Measurements from ENCODE around the gene ARHGAP1.

The ARHGAP1 gene

GRCh38 chr11:46698597-46698996 lies 1.8 kb downstream of the ARHGAP1 start:
- Histone ChIP-seq H3K9me3 (no peaks in the 10 kb centered on the region), H3K4me1 (no peaks in the 10 kb centered on the region; the same call in 1 of the 2 replicates), H3K4me3 (ENCODE audit: low read depth, low read length) (no peak overlapping the region), H3K36me3 (no peaks in the 10 kb centered on the region; the same call in none of the 2 replicates), H3K27me3 (no peaks in the 10 kb centered on the region)
- DNase-seq, result no peak
- TF ChIP-seq, protein P1, sequence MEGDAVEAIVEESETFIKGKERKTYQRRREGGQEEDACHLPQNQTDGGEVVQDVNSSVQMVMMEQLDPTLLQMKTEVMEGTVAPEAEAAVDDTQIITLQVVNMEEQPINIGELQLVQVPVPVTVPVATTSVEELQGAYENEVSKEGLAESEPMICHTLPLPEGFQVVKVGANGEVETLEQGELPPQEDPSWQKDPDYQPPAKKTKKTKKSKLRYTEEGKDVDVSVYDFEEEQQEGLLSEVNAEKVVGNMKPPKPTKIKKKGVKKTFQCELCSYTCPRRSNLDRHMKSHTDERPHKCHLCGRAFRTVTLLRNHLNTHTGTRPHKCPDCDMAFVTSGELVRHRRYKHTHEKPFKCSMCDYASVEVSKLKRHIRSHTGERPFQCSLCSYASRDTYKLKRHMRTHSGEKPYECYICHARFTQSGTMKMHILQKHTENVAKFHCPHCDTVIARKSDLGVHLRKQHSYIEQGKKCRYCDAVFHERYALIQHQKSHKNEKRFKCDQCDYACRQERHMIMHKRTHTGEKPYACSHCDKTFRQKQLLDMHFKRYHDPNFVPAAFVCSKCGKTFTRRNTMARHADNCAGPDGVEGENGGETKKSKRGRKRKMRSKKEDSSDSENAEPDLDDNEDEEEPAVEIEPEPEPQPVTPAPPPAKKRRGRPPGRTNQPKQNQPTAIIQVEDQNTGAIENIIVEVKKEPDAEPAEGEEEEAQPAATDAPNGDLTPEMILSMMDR (IDR thresholded peaks at IDR 0.05; ENCODE audit: low read depth, low read length), result no peak

- Histone ChIP-seq H3K4me1 (no peaks in the 10 kb centered on the region; the same call in 1 of the 2 replicates), H3K27me3 (no peaks in the 10 kb centered on the region), H3K9me3 (no peaks in the 10 kb centered on the region), H3K4me3 (ENCODE audit: low read depth, low read length) (no peak overlapping the region), H3K36me3 (no peaks in the 10 kb centered on the region; the same call in 1 of the 2 replicates)
- no peak for DNase-seq
- TF ChIP-seq, protein P1 (IDR thresholded peaks at IDR 0.05; ENCODE audit: low read depth, low read length), result no peak
Measured at GRCh38 chr11:46697723-46698122, 2.7 kb downstream of the ARHGAP1 start.

DNA sequence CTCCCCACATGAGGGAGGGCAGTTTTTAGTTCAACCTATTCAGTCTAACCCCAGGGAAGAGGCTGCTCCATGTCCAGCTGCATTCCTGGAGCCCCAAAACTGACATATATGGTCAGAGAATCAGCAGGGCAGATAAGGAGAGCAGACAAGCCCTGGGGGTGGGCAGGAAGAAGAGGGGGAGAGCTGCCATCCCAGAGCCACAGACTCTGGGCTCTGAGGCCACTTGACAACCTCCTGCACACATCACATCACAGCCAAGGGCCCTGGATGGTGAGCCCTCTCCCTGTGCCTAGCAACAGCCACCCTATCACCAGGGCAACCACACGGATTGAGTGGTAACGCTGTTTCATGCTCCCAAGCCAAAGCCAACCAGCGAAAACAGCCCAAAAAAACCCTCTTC lies 3.1 kb downstream of the ARHGAP1 start:
- Histone ChIP-seq H3K4me1 (no peaks in the 10 kb centered on the region; the same call in 1 of the 2 replicates), H3K36me3 (no peaks in the 10 kb centered on the region; the same call in 1 of the 2 replicates), H3K4me3 (ENCODE audit: low read depth, low read length) (no peak overlapping the region), H3K27me3 (no peaks in the 10 kb centered on the region), H3K9me3 (no peaks in the 10 kb centered on the region)
- DNase-seq, result peak; percentile 20
- TF ChIP-seq, protein P1 (IDR thresholded peaks at IDR 0.05; ENCODE audit: low read depth, low read length), result no peak

DNA sequence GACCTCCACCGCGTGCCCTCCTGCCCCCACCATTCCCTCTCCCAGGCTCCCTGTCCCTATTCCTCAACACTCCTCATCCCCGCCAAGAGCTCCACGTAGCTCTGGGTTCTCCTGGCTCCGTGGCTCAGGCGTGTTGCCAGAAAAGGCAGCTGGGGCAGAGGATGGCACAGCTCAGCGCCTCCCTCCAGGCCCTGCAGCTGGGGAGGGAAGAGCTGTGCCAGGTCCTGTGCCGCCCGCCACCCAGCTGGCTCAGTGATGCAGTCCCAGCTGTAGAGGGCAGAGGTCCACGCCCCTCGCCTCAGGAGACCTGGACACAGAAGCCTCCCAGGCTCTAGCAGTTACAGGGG lies 4.2 kb downstream of the ARHGAP1 start:
- H3K4me3 ChIP-seq (ENCODE audit: low read depth, low read length), result no peak overlapping the region
- no peaks in the 10 kb centered on the region for H3K27me3 ChIP-seq
- no peak for DNase-seq
- H3K4me1 ChIP-seq, result no peaks in the 10 kb centered on the region; the same call in 1 of the 2 replicates
- H3K9me3 ChIP-seq, result no peaks in the 10 kb centered on the region
- H3K36me3 ChIP-seq, result no peaks in the 10 kb centered on the region; the same call in 1 of the 2 replicates
- TF ChIP-seq, protein P1 (IDR thresholded peaks at IDR 0.05; ENCODE audit: low read depth, low read length), result no peak

DNA sequence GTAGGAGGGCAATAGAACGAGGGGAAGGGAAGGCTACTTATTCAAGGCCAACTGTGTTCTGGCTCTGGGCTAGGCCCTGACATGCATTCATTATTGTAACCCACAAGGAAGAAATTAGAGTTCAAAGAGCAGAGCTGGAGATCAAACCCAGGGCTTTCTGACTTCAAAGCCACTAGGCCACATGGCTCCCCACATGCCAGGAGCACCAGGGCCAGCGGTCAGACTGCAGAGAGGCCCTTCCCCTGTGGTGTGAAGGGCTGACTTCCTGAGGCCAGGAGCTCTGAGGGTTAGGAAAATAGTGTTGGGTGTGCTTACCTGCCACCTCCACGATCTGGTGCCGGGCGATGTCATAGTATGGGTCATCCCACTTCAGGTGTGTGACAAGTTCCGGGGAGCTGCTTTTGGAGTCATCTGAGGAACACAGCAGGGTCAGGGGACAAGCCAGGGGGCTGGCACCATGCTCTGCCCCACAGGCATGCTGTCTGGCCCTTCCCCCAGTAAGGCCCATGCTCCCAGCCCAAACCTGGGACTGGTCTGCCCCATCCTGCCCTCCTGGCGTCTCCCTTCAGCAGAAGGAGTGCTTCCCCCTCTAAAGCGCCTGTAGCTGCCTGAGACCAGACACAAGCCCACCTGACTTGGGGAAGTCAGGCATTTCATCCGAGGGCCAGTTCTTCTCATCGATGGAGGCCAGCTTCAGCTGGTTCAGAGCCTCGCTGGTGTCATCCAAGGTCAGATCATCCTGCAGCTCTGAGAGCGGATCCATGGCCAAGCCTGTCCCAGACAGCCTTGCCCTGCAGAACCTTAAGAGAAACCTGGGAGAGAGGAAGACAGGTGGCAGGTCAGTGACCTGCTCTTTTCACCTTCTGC lies 4.8 kb downstream of the ARHGAP1 start:
- TF ChIP-seq, protein P1 (IDR thresholded peaks at IDR 0.05; ENCODE audit: low read depth, low read length), result no peak

GRCh38 chr11:46694607-46695006 lies 5.8 kb downstream of the ARHGAP1 start:
- Histone ChIP-seq H3K27me3 (no peaks in the 10 kb centered on the region), H3K36me3 (no peaks in the 10 kb centered on the region; the same call in 1 of the 2 replicates), H3K4me3 (ENCODE audit: low read depth, low read length) (no peak overlapping the region), H3K9me3 (no peaks in the 10 kb centered on the region), H3K4me1 (no peaks in the 10 kb centered on the region; the same call in 1 of the 2 replicates)
- TF ChIP-seq, protein P1 (IDR thresholded peaks at IDR 0.05; ENCODE audit: low read depth, low read length), result no peak
- no peak for DNase-seq

More for the DNA sequence above, 4.8 kb downstream of the ARHGAP1 start:
- no peak overlapping the region for H3K4me3 ChIP-seq (ENCODE audit: low read depth, low read length)
- DNase-seq, result no peak
- no peaks in the 10 kb centered on the region; the same call in 1 of the 2 replicates for H3K4me1 ChIP-seq
- no peaks in the 10 kb centered on the region for H3K27me3 ChIP-seq
- no peaks in the 10 kb centered on the region; the same call in 1 of the 2 replicates for H3K36me3 ChIP-seq
- H3K9me3 ChIP-seq, result no peaks in the 10 kb centered on the region

All from BE2C (cell line).